Measurements from ENCODE around the gene LEFTY1. TPM values are rescaled to one million over a fixed set of nuclear protein-coding genes. Genes with fewer than 3 reads are reported as not detected.

Gene LEFTY1
- total and polyA plus RNA-seq, 9 of the 15 experiments (the other 6 are each of a cell fraction or from before 2014, with no cell fraction given): 0.07 to 0.24 (median 0.17) TPM; not detected in 5

DNA sequence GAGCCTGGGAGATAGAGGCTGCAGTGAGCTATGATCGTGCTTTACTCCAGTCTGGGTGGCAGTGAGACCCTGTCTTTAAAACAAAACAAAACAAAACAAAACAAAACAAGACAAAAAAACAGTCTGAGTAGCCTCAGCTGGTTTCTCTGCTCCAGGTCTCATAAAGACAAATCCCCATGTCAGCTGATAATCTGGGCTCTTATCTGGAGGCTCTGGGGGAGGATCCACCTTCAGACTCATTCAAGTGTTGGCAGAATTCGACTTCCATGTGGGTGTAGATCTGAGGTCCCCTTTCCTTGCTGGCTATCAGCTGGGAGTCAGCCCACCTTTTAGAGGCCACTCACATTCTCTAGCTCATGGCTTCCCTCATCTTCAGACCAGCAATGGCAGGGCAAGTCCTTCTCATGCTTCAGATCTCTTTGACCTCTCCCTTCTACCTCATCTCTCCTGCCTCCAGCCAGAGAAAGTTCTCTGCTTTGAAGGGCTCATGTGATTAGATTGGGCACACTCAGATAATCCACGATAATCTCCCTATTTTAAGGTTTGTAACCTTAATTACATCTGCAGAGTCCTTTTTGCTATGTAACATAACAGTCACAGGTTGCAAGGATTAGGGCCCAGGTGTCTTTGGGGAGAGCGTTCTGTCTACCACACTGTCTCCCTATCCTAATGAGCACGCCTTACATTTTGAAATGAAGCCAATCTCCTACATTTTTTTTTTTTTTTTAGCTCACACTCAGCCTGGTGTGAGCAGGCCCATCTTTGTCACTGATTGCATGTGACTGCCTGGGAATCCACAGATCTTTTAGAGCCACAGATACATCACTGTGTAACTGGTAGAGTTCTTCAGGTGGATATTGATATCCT lies 42.6 kb upstream of the LEFTY1 start (continued):
- TF ChIP-seq, protein P1, sequence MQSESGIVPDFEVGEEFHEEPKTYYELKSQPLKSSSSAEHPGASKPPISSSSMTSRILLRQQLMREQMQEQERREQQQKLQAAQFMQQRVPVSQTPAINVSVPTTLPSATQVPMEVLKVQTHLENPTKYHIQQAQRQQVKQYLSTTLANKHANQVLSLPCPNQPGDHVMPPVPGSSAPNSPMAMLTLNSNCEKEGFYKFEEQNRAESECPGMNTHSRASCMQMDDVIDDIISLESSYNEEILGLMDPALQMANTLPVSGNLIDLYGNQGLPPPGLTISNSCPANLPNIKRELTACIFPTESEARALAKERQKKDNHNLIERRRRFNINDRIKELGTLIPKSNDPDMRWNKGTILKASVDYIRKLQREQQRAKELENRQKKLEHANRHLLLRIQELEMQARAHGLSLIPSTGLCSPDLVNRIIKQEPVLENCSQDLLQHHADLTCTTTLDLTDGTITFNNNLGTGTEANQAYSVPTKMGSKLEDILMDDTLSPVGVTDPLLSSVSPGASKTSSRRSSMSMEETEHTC (IDR thresholded peaks at IDR 0.05): peak; percentile 46
- TF ChIP-seq, protein P2, sequence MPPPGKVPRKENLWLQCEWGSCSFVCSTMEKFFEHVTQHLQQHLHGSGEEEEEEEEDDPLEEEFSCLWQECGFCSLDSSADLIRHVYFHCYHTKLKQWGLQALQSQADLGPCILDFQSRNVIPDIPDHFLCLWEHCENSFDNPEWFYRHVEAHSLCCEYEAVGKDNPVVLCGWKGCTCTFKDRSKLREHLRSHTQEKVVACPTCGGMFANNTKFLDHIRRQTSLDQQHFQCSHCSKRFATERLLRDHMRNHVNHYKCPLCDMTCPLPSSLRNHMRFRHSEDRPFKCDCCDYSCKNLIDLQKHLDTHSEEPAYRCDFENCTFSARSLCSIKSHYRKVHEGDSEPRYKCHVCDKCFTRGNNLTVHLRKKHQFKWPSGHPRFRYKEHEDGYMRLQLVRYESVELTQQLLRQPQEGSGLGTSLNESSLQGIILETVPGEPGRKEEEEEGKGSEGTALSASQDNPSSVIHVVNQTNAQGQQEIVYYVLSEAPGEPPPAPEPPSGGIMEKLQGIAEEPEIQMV (tag; conservative IDR thresholded peaks at IDR 0.05; ENCODE audit: low read depth): no peak
- TF ChIP-seq SP1 (CRISPR knock-in tag; IDR thresholded peaks at IDR 0.05) (peak; percentile 38; the same call in 1 of the 2 replicates), ZFP30 (CRISPR knock-in tag; IDR thresholded peaks at IDR 0.05; ENCODE audit: borderline replicate concordance) (no peak), ZNF586 (CRISPR knock-in tag; conservative IDR thresholded peaks at IDR 0.05) (no peak), ZNF696 (CRISPR knock-in tag; conservative IDR thresholded peaks at IDR 0.05) (no peak), KDM1A (IDR thresholded peaks at IDR 0.05) (peak; percentile 65 to 75; a peak in 3 of 4 replicates), E2F3 (CRISPR knock-in tag; IDR thresholded peaks at IDR 0.05) (no peak), MEF2D (tag; conservative IDR thresholded peaks at IDR 0.05; ENCODE audit: low read depth) (0 out of 2 replicates have a peak, but pooled peaks have one; percentile 18), IFI16 (CRISPR knock-in tag; IDR thresholded peaks at IDR 0.05) (no peak), KHSRP (IDR thresholded peaks at IDR 0.05) (no peak), EZH2 (IDR thresholded peaks at IDR 0.05; ENCODE audit: borderline replicate concordance, low read depth, low read length) (no peak)
- TF ChIP-seq, protein P3, sequence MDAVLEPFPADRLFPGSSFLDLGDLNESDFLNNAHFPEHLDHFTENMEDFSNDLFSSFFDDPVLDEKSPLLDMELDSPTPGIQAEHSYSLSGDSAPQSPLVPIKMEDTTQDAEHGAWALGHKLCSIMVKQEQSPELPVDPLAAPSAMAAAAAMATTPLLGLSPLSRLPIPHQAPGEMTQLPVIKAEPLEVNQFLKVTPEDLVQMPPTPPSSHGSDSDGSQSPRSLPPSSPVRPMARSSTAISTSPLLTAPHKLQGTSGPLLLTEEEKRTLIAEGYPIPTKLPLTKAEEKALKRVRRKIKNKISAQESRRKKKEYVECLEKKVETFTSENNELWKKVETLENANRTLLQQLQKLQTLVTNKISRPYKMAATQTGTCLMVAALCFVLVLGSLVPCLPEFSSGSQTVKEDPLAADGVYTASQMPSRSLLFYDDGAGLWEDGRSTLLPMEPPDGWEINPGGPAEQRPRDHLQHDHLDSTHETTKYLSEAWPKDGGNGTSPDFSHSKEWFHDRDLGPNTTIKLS (IDR thresholded peaks at IDR 0.05; ENCODE audit: borderline replicate concordance, low read depth): no peak
- TF ChIP-seq, protein P4, sequence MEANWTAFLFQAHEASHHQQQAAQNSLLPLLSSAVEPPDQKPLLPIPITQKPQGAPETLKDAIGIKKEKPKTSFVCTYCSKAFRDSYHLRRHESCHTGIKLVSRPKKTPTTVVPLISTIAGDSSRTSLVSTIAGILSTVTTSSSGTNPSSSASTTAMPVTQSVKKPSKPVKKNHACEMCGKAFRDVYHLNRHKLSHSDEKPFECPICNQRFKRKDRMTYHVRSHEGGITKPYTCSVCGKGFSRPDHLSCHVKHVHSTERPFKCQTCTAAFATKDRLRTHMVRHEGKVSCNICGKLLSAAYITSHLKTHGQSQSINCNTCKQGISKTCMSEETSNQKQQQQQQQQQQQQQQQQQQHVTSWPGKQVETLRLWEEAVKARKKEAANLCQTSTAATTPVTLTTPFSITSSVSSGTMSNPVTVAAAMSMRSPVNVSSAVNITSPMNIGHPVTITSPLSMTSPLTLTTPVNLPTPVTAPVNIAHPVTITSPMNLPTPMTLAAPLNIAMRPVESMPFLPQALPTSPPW (CRISPR knock-in tag; IDR thresholded peaks at IDR 0.05): peak; percentile 47; the same call in 1 of the 2 replicates
- TF ChIP-seq, protein P5, sequence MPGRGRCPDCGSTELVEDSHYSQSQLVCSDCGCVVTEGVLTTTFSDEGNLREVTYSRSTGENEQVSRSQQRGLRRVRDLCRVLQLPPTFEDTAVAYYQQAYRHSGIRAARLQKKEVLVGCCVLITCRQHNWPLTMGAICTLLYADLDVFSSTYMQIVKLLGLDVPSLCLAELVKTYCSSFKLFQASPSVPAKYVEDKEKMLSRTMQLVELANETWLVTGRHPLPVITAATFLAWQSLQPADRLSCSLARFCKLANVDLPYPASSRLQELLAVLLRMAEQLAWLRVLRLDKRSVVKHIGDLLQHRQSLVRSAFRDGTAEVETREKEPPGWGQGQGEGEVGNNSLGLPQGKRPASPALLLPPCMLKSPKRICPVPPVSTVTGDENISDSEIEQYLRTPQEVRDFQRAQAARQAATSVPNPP (IDR thresholded peaks at IDR 0.05; ENCODE audit: borderline replicate concordance, insufficient read depth, insufficient read length): no peak
- TF ChIP-seq, protein P6, sequence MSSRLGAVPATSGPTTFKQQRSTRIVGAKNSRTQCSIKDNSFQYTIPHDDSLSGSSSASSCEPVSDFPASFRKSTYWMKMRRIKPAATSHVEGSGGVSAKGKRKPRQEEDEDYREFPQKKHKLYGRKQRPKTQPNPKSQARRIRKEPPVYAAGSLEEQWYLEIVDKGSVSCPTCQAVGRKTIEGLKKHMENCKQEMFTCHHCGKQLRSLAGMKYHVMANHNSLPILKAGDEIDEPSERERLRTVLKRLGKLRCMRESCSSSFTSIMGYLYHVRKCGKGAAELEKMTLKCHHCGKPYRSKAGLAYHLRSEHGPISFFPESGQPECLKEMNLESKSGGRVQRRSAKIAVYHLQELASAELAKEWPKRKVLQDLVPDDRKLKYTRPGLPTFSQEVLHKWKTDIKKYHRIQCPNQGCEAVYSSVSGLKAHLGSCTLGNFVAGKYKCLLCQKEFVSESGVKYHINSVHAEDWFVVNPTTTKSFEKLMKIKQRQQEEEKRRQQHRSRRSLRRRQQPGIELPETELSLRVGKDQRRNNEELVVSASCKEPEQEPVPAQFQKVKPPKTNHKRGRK (tag; IDR thresholded peaks at IDR 0.05): no peak
- TF ChIP-seq, protein P7, sequence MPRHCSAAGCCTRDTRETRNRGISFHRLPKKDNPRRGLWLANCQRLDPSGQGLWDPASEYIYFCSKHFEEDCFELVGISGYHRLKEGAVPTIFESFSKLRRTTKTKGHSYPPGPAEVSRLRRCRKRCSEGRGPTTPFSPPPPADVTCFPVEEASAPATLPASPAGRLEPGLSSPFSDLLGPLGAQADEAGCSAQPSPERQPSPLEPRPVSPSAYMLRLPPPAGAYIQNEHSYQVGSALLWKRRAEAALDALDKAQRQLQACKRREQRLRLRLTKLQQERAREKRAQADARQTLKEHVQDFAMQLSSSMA (CRISPR knock-in tag; IDR thresholded peaks at IDR 0.05): no peak

All from K562 (cell line).